HG03460 (cell line): ENCODE data around the gene NPRL2.

ENCODE experiments used
- ATAC-seq: cut with Tn5 transposase; IDR thresholded peaks from one replicate; pipeline ENCODE4 v1.9.1; 2021; ENCODE audit not compliant: unreplicated experiment

Gene NPRL2

GRCh38 chr3:50351323-50351697 lies 735 bp upstream of the NPRL2 start:
- ATAC-seq = no peak

GRCh38 chr3:50350213-50350526 lies 405 bp downstream of the NPRL2 start:
- no peak for ATAC-seq

GRCh38 chr3:50347187-50347813 lies 3.3 kb downstream of the NPRL2 start:
- no peak for ATAC-seq

GRCh38 chr3:50345586-50346234 lies 4.9 kb downstream of the NPRL2 start, which contains the start of gene ZMYND10:
TSS of gene ZMYND10 (minus strand) at chr3:50345732. CDS start at chr3:50345579, 153 bp downstream.
- no peak for ATAC-seq

GRCh38 chr3:50345008-50345407 lies 5.6 kb downstream of the NPRL2 start:
- ATAC-seq = no peak

GRCh38 chr3:50342813-50343633 lies 7.6 kb downstream of the NPRL2 start:
- ATAC-seq = no peak

GRCh38 chr3:50341996-50342650 lies 8.5 kb downstream of the NPRL2 start:
- ATAC-seq = no peak

GRCh38 chr3:50341537-50341936 lies 9.0 kb downstream of the NPRL2 start:
- no peak for ATAC-seq

GRCh38 chr3:50340448-50341329 lies 9.9 kb downstream of the NPRL2 start, which contains the start of gene RASSF1:
TSS of gene RASSF1 (minus strand) at chr3:50340836. CDS start at chr3:50340805, 31 bp downstream.
- ATAC-seq = no peak

- ATAC-seq = no peak
Observed at GRCh38 chr3:50340147-50340447, 10.5 kb downstream of the NPRL2 start.

- ATAC-seq = no peak
Observed at GRCh38 chr3:50339485-50340146, 11.0 kb downstream of the NPRL2 start.

- no peak for ATAC-seq
Observed at GRCh38 chr3:50338965-50339364, 11.6 kb downstream of the NPRL2 start.

GRCh38 chr3:50337175-50337861 lies 13.3 kb downstream of the NPRL2 start:
- peak; percentile 66 for ATAC-seq

GRCh38 chr3:50336452-50337174 lies 14.0 kb downstream of the NPRL2 start:
- peak; percentile 30 for ATAC-seq

GRCh38 chr3:50334339-50335075 lies 16.1 kb downstream of the NPRL2 start:
- ATAC-seq = no peak

- ATAC-seq = no peak
Observed at GRCh38 chr3:50333744-50334328, 16.7 kb downstream of the NPRL2 start.

- no peak for ATAC-seq
Observed at GRCh38 chr3:50331364-50331907, 19.1 kb downstream of the NPRL2 start.

GRCh38 chr3:50330330-50330729 lies 20.2 kb downstream of the NPRL2 start:
- no peak for ATAC-seq
